NCI-H460 (cell line): ENCODE data around the gene FTL. TPM values are rescaled to one million over a fixed set of nuclear protein-coding genes. Genes with fewer than 3 reads are reported as not detected.

Experiments used
- DNase-seq: peaks from one replicate; pipeline ENCODE4 v3.0.0-alpha.2; 2016; ENCODE audit warnings: low read depth; ENCODE audit errors: extremely low read depth
- total RNA-seq: library from RNA; depleted of rRNA; stranded (reverse); fragments of >200 nt; shearing (Covaris generic); gene quantifications from 2 replicates; pipeline ENCODE4 v1.2.3, GENCODE V29; 2014

The FTL gene
- total RNA-seq, 1 experiment from 2014 or later: 10,502 TPM

- no peak for DNase-seq
Measured at GRCh38 chr19:48964205-48965039, 687 bp upstream of the FTL start.

GRCh38 chr19:48965806-48966540 is 864 bp downstream of the FTL start:
- DNase-seq: peak; percentile 56

GRCh38 chr19:48966541-48967345 is 1.6 kb downstream of the FTL start:
- DNase-seq: no peak

GRCh38 chr19:48967346-48968178 is 2.5 kb downstream of the FTL start:
- peak; percentile 69 for DNase-seq

GRCh38 chr19:48968179-48968661 is 3.1 kb downstream of the FTL start:
- no peak for DNase-seq

- DNase-seq: no peak
Measured at GRCh38 chr19:48968813-48969218, 3.7 kb downstream of the FTL start.

GRCh38 chr19:48969276-48970138 is 4.4 kb downstream of the FTL start:
- DNase-seq: no peak

- no peak for DNase-seq
Measured at GRCh38 chr19:48970139-48970766, 5.1 kb downstream of the FTL start.

- peak; percentile 72 for DNase-seq
Measured at GRCh38 chr19:48970923-48971395, 5.8 kb downstream of the FTL start.

- DNase-seq: no peak
Measured at GRCh38 chr19:48975947-48976847, 11.1 kb downstream of the FTL start.

GRCh38 chr19:48977061-48977460 is 12.0 kb downstream of the FTL start:
- no peak for DNase-seq

- DNase-seq: no peak
Measured at GRCh38 chr19:48982280-48982679, 17.2 kb downstream of the FTL start.

GRCh38 chr19:48985711-48986110 is 20.6 kb downstream of the FTL start:
- no peak for DNase-seq

GRCh38 chr19:48986211-48986610 is 21.1 kb downstream of the FTL start:
- DNase-seq: no peak

- DNase-seq: no peak
Measured at GRCh38 chr19:48987323-48987722, 22.2 kb downstream of the FTL start.

- DNase-seq: no peak
Measured at GRCh38 chr19:48988286-48988685, 23.2 kb downstream of the FTL start.

GRCh38 chr19:48988860-48989259 is 23.8 kb downstream of the FTL start:
- no peak for DNase-seq
